SK-N-SH (cell line): Measurements from ENCODE around the gene ADD2. TPM values are rescaled to one million over a fixed set of nuclear protein-coding genes. Genes with fewer than 3 reads are reported as not detected.
A peak's percentile ranks its signal among the peaks of the same experiment; 100 is the strongest.

Source experiments
- CTCF ChIA-PET: fragments of 300-600, 350-600 bp; formaldehyde crosslinking; extraction: SDS; loops from one replicate; lab custom pipeline; 2021; lab: Yijun Ruan, JAX
- POLR2A ChIA-PET: fragments of 350-600 bp; sonication (Branson Sonifier 250); formaldehyde crosslinking; extraction: SDS; loops from one replicate; lab custom pipeline; 2020; ENCODE audit warnings: antibody characterized with exemption, inconsistent platforms; lab: Yijun Ruan, JAX
- DNase-seq: peaks from one replicate; pipeline ENCODE4 v3.0.0; 2012
- H2AFZ ChIP-seq: fragments of 200-600 bp; sonication (generic); 2 replicates; pipeline ENCODE4 v1.8.1; 2016; ENCODE audit warnings: antibody characterized with exemption, mild to moderate bottlenecking, low read depth
- H3F3A ChIP-seq: fragments of 200-600 bp; sonication (generic); replicated peaks from 2 replicates; pipeline ENCODE3; 2016; ENCODE audit warnings: antibody characterized with exemption, mild to moderate bottlenecking; ENCODE audit not compliant: insufficient read depth
- H3K27ac ChIP-seq, 2 experiments: fragments of 200-500 bp in 1 of 2; fragments of 200-600 bp in 1 of 2; sonication (Bioruptor generic) in 1 of 2; sonication (generic), shearing (Covaris generic) in 1 of 2; 2 replicates each; pipeline versions ENCODE4 v1.5.1 to v1.6.1; 2014 to 2016; ENCODE audit warnings: low read depth in 2 of 2, inconsistent platforms in 1 of 2, low read length in 1 of 2, mild to moderate bottlenecking in 1 of 2, mixed read lengths in 1 of 2
- H3K27me3 ChIP-seq: fragments of 200-600 bp; sonication (generic), shearing (Covaris generic); 2 replicates; pipeline ENCODE4 v1.6.1; 2016; ENCODE audit warnings: mixed run types; ENCODE audit not compliant: insufficient read depth
- H3K36me3 ChIP-seq, 2 experiments: fragments of 200-500 bp in 1 of 2; fragments of 200-600 bp in 1 of 2; sonication (Bioruptor generic) in 1 of 2; sonication (generic) in 1 of 2; replicated peaks in 1 of 2; 2 replicates each; pipeline versions ENCODE3 to v1.5.1; 2014 to 2016; ENCODE audit warnings: low read length in 1 of 2, mild to moderate bottlenecking in 1 of 2; ENCODE audit not compliant: insufficient read depth in 2 of 2, control insufficient read depth in 1 of 2
- H3K4me1 ChIP-seq, 2 experiments: fragments of 200-500 bp in 1 of 2; fragments of 200-600 bp in 1 of 2; sonication (Bioruptor generic) in 1 of 2; sonication (generic), shearing (Covaris generic) in 1 of 2; 2 replicates each; pipeline versions ENCODE4 v1.5.1 to v1.6.1; 2014 to 2016; ENCODE audit warnings: low read depth in 1 of 2, low read length in 1 of 2, mixed run types in 1 of 2; ENCODE audit not compliant: insufficient read depth in 2 of 2, control insufficient read depth in 1 of 2
- H3K4me2 ChIP-seq: fragments of 200-600 bp; sonication (generic), shearing (Covaris generic); 2 replicates; pipeline ENCODE4 v1.6.1; 2017; ENCODE audit warnings: mixed run types
- H3K4me3 ChIP-seq, 2 experiments: fragments of 200-500 bp in 1 of 2; fragments of 200-600 bp in 1 of 2; sonication (Bioruptor generic) in 1 of 2; sonication (generic), shearing (Covaris generic) in 1 of 2; 2 replicates each; pipeline versions ENCODE4 v1.5.1 to v1.8.1; 2014 to 2016; ENCODE audit warnings: low read depth in 2 of 2, inconsistent platforms in 1 of 2, low read length in 1 of 2, mild to moderate bottlenecking in 1 of 2, mixed read lengths in 1 of 2, moderate library complexity in 1 of 2
- H3K79me2 ChIP-seq: fragments of 200-600 bp; sonication (generic); 2 replicates; pipeline ENCODE4 v1.8.1; 2017; ENCODE audit warnings: mild to moderate bottlenecking; ENCODE audit not compliant: insufficient read depth
- H3K9ac ChIP-seq: fragments of 200-600 bp; sonication (generic); 2 replicates; pipeline ENCODE4 v1.6.1; 2017; ENCODE audit warnings: mixed run types
- H3K9me2 ChIP-seq: fragments of 200-600 bp; sonication (generic); 2 replicates; pipeline ENCODE4 v1.6.1; 2017; ENCODE audit warnings: mixed run types
- H3K9me3 ChIP-seq: fragments of 200-600 bp; sonication (generic); 2 replicates; pipeline ENCODE4 v1.6.1; 2017; ENCODE audit warnings: mixed run types, mild to moderate bottlenecking, moderate library complexity
- H4K20me1 ChIP-seq: fragments of 200-600 bp; sonication (generic); 2 replicates; pipeline ENCODE4 v1.6.1; 2017; ENCODE audit warnings: mild to moderate bottlenecking, mixed run types; ENCODE audit not compliant: insufficient read depth
- CTCF ChIP-seq: fragments of 200-600 bp; sonication (generic); IDR thresholded peaks from 2 replicates; pipeline ENCODE4 v1.6.1; 2017; ENCODE audit warnings: antibody characterized with exemption, mild to moderate bottlenecking, moderate library complexity
- EP300 ChIP-seq, 2 experiments: IDR thresholded peaks; 2 replicates each; pipeline versions ENCODE4 v1.4.0 to v1.6.1; 2012; ENCODE audit warnings: borderline replicate concordance in 1 of 2, low read depth in 1 of 2, low read length in 1 of 2
- FOSL2 ChIP-seq: IDR thresholded peaks from 2 replicates; pipeline ENCODE4 v1.4.0; 2012; ENCODE audit warnings: low read depth, mild to moderate bottlenecking, moderate library complexity, borderline replicate concordance
- FOXM1 ChIP-seq: IDR thresholded peaks from 2 replicates; pipeline ENCODE4 v1.4.0; 2012; ENCODE audit warnings: low read depth, mild to moderate bottlenecking
- GABPA ChIP-seq: IDR thresholded peaks from 2 replicates; pipeline ENCODE4 v1.4.0; 2012; ENCODE audit warnings: low read depth, mild to moderate bottlenecking
- GATA2 ChIP-seq: sonication (generic); formaldehyde crosslinking; IDR thresholded peaks from 2 replicates; pipeline ENCODE4 v1.5.0; 2020; ENCODE audit warnings: mild to moderate bottlenecking, missing genetic modification reagents
- IRF3 ChIP-seq: fragments of 150-350 bp; IDR thresholded peaks from 2 replicates; pipeline ENCODE4 v1.6.1; 2016; ENCODE audit warnings: mild to moderate bottlenecking, low read depth, low read length
- MXI1 ChIP-seq: IDR thresholded peaks from 2 replicates; pipeline ENCODE4 v1.6.1; 2012; ENCODE audit warnings: mild to moderate bottlenecking, low read depth, low read length, improper control_type of control experiment
- NRF1 ChIP-seq: IDR thresholded peaks from 2 replicates; pipeline ENCODE4 v1.6.1; 2012; ENCODE audit warnings: low read depth, mild to moderate bottlenecking, low read length
- RCOR1 ChIP-seq: fragments of 150-350 bp; IDR thresholded peaks from 2 replicates; pipeline ENCODE4 v1.6.1; 2017; ENCODE audit warnings: antibody characterized with exemption, low read length
- REST ChIP-seq: IDR thresholded peaks from 2 replicates; pipeline ENCODE4 v1.6.1; 2012; ENCODE audit warnings: mild to moderate bottlenecking, low read depth, low read length, moderate library complexity
- ZBTB33 ChIP-seq: IDR thresholded peaks from 2 replicates; pipeline ENCODE4 v1.4.0; 2012; ENCODE audit warnings: low read depth, borderline replicate concordance
- WGBS: methylation state at CpG from one replicate; pipeline ENCODE4 v1.1.6; 2017; ENCODE audit warnings: low lambda C conversion rate; 5-methylcytosine and 5-hydroxymethylcytosine counted together
- polyA plus RNA-seq, 3 experiments: library from polyadenylated mRNA; depleted of rRNA; stranded (reverse); fragments of >200 nt; gene quantifications; 2 replicates each; pipeline ENCODE4 v1.2.3, GENCODE V29; 2012
- TF ChIP-seq, protein P1 (sequence below): fragments of 150-350 bp; IDR thresholded peaks from 2 replicates; pipeline ENCODE4 v1.6.1; 2017; ENCODE audit warnings: antibody characterized with exemption, low read length, low read depth, borderline replicate concordance

Gene ADD2
- polyA plus RNA-seq, 1 of the 3 experiments (the other 2 are of a cell fraction) = 0.30 TPM

GRCh38 chr2:70732766-70733645, 35.0 kb downstream of the ADD2 start:
- Histone ChIP-seq H3K4me1 (peaks cover 0 to 24% of the 10 kb centered on the region in 2 experiments; a peak in 2 of 4 replicates), H3K36me3 (no peaks in the 10 kb centered on the region), H3K9ac (no peak overlapping the region), H3K4me3 (no peak overlapping the region), H3F3A (no peaks in the 10 kb centered on the region), H3K9me3 (no peaks in the 10 kb centered on the region), H3K79me2 (no peaks in the 10 kb centered on the region), H3K9me2 (no peaks in the 10 kb centered on the region), H4K20me1 (no peaks in the 10 kb centered on the region), H3K27me3 (no peaks in the 10 kb centered on the region; the same call in 1 of the 2 replicates), H3K27ac (peak overlapping the region in 1 of 2 experiments; percentile 53; a peak in 1 of 4 replicates), H2AFZ (no peak overlapping the region), H3K4me2 (no peak overlapping the region)
- peak; percentile 64 for DNase-seq
- POLR2A ChIA-PET = interaction anchor here (1.6 kb wide), 1 partner anchor 35 kb away, joined by 4 read pairs; the partner anchor contains the start of gene ADD2
- TF ChIP-seq NRF1 (no peak), CTCF (no peak), FOXM1 (no peak), GATA2 (CRISPR knock-in tag) (peak; percentile 45; the same call in 1 of the 2 replicates), IRF3 (no peak), RCOR1 (peak; percentile 66), MXI1 (peak; percentile 23; the same call in 1 of the 2 replicates), FOSL2 (no peak), EP300 (IDR thresholded peaks at IDR 0.05; ENCODE audit: borderline replicate concordance in 1 of 2, low read depth in 1 of 2, low read length in 1 of 2) (peak in 1 of 2 experiments; percentile 69; a peak in 1 of 4 replicates), GABPA (no peak), ZBTB33 (no peak), REST (no peak)
- TF ChIP-seq, protein P1, sequence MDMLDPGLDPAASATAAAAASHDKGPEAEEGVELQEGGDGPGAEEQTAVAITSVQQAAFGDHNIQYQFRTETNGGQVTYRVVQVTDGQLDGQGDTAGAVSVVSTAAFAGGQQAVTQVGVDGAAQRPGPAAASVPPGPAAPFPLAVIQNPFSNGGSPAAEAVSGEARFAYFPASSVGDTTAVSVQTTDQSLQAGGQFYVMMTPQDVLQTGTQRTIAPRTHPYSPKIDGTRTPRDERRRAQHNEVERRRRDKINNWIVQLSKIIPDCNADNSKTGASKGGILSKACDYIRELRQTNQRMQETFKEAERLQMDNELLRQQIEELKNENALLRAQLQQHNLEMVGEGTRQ = no peak
- CTCF ChIA-PET = interaction anchor here (0.7 to 1.4 kb wide), 4 partner anchors 14 to 35 kb away, joined by 3 to 4 read pairs (median 3); partner anchors contain the start of gene ADD2
- WGBS = 48% methylated on average over 6 of the region's 6 CpGs
